ENCODE results near the gene COX6B2.
A peak's percentile ranks its signal among the peaks of the same experiment; 100 is the strongest.

Gene COX6B2

GRCh38 chr19:55379174-55379573 lies 24.7 kb upstream of the COX6B2 start:
- Histone ChIP-seq H3K36me3 (ENCODE audit: control insufficient read depth, insufficient read depth, low read length, severe bottlenecking) (no peaks in the 10 kb centered on the region), H3K4me3 (ENCODE audit: low read length) (no peak overlapping the region), H3K4me1 (ENCODE audit: control insufficient read depth, insufficient read depth, low read length) (peaks cover 3% of the 10 kb centered on the region), H3K27me3 (replicated peaks; ENCODE audit: control insufficient read depth, insufficient read depth, low read length) (peaks cover 14% of the 10 kb centered on the region), H3K9me3 (ENCODE audit: control insufficient read depth, low read length) (no peaks in the 10 kb centered on the region), H3K9ac (ENCODE audit: low read length) (no peak overlapping the region)
- DNase-seq (ENCODE audit: low read depth): no peak

- H3K9ac ChIP-seq (ENCODE audit: low read length): no peak overlapping the region
- no peaks in the 10 kb centered on the region for H3K9me3 ChIP-seq (ENCODE audit: control insufficient read depth, low read length)
- peaks cover 14% of the 10 kb centered on the region for H3K27me3 ChIP-seq (replicated peaks; ENCODE audit: control insufficient read depth, insufficient read depth, low read length)
- no peaks in the 10 kb centered on the region for H3K36me3 ChIP-seq (ENCODE audit: control insufficient read depth, insufficient read depth, low read length, severe bottlenecking)
- H3K4me3 ChIP-seq (ENCODE audit: low read length): no peak overlapping the region
- DNase-seq (ENCODE audit: low read depth): no peak
- H3K4me1 ChIP-seq (ENCODE audit: control insufficient read depth, insufficient read depth, low read length): peaks cover 2% of the 10 kb centered on the region
Observed at GRCh38 chr19:55377356-55378131, 23.0 kb upstream of the COX6B2 start.

- H3K27me3 ChIP-seq (replicated peaks; ENCODE audit: control insufficient read depth, insufficient read depth, low read length): peaks cover 14% of the 10 kb centered on the region
- no peak within 1 kb of the TSS for H3K9ac ChIP-seq (ENCODE audit: low read length)
- no peak within 1 kb of the TSS for H3K4me3 ChIP-seq (ENCODE audit: low read length)
- H3K9me3 ChIP-seq (ENCODE audit: control insufficient read depth, low read length): no peaks in the 10 kb centered on the region
- H3K4me1 ChIP-seq (ENCODE audit: control insufficient read depth, insufficient read depth, low read length): peaks cover 2% of the 10 kb centered on the region
- DNase-seq (ENCODE audit: low read depth): no peak
- no peaks in the 10 kb centered on the region for H3K36me3 ChIP-seq (ENCODE audit: control insufficient read depth, insufficient read depth, low read length, severe bottlenecking)
Observed at GRCh38 chr19:55376241-55376933, 21.9 kb upstream of the COX6B2 start, which contains the start of gene TMEM190. Gene TMEM190 (plus strand): TSS chr19:55376826. CDS start chr19:55376854, 28 bp downstream.

GRCh38 chr19:55373993-55374757 lies 19.7 kb upstream of the COX6B2 start:
- H3K9me3 ChIP-seq (ENCODE audit: control insufficient read depth, low read length): no peaks in the 10 kb centered on the region

GRCh38 chr19:55373306-55373992 lies 18.9 kb upstream of the COX6B2 start:
- Histone ChIP-seq H3K9ac (ENCODE audit: low read length) (no peak overlapping the region), H3K27me3 (replicated peaks; ENCODE audit: control insufficient read depth, insufficient read depth, low read length) (peaks cover 14% of the 10 kb centered on the region), H3K9me3 (ENCODE audit: control insufficient read depth, low read length) (no peaks in the 10 kb centered on the region), H3K4me1 (ENCODE audit: control insufficient read depth, insufficient read depth, low read length) (peaks cover 2% of the 10 kb centered on the region), H3K36me3 (ENCODE audit: control insufficient read depth, insufficient read depth, low read length, severe bottlenecking) (no peaks in the 10 kb centered on the region), H3K4me3 (ENCODE audit: low read length) (no peak overlapping the region)
- no peak for DNase-seq (ENCODE audit: low read depth)

More at GRCh38 chr19:55373993-55374757, 19.7 kb upstream of the COX6B2 start:
- Histone ChIP-seq H3K4me3 (ENCODE audit: low read length) (no peak overlapping the region), H3K9ac (ENCODE audit: low read length) (no peak overlapping the region), H3K36me3 (ENCODE audit: control insufficient read depth, insufficient read depth, low read length, severe bottlenecking) (no peaks in the 10 kb centered on the region), H3K4me1 (ENCODE audit: control insufficient read depth, insufficient read depth, low read length) (peaks cover 2% of the 10 kb centered on the region), H3K27me3 (replicated peaks; ENCODE audit: control insufficient read depth, insufficient read depth, low read length) (peaks cover 14% of the 10 kb centered on the region)
- DNase-seq (ENCODE audit: low read depth): peak; percentile 36

GRCh38 chr19:55372316-55373081 lies 18.0 kb upstream of the COX6B2 start:
- Histone ChIP-seq H3K27me3 (replicated peaks; ENCODE audit: control insufficient read depth, insufficient read depth, low read length) (peaks cover 14% of the 10 kb centered on the region), H3K9ac (ENCODE audit: low read length) (no peak overlapping the region), H3K4me3 (ENCODE audit: low read length) (no peak overlapping the region), H3K9me3 (ENCODE audit: control insufficient read depth, low read length) (no peaks in the 10 kb centered on the region), H3K4me1 (ENCODE audit: control insufficient read depth, insufficient read depth, low read length) (peaks cover 2% of the 10 kb centered on the region), H3K36me3 (ENCODE audit: control insufficient read depth, insufficient read depth, low read length, severe bottlenecking) (no peaks in the 10 kb centered on the region)
- peak; percentile 40 for DNase-seq (ENCODE audit: low read depth)

- peak; percentile 64 for DNase-seq (ENCODE audit: low read depth)
- Histone ChIP-seq H3K9ac (ENCODE audit: low read length) (peak within 1 kb of the TSS; percentile 29), H3K9me3 (ENCODE audit: control insufficient read depth, low read length) (no peaks in the 10 kb centered on the region), H3K4me1 (ENCODE audit: control insufficient read depth, insufficient read depth, low read length) (peaks cover 2% of the 10 kb centered on the region), H3K4me3 (ENCODE audit: low read length) (peak within 1 kb of the TSS; percentile 66), H3K36me3 (ENCODE audit: control insufficient read depth, insufficient read depth, low read length, severe bottlenecking) (no peaks in the 10 kb centered on the region), H3K27me3 (replicated peaks; ENCODE audit: control insufficient read depth, insufficient read depth, low read length) (peaks cover 2% of the 10 kb centered on the region)
Observed at GRCh38 chr19:55370305-55370988, 15.9 kb upstream of the COX6B2 start, which contains the start of gene IL11. Gene IL11 (minus strand): TSS chr19:55370463. CDS start chr19:55370310, 153 bp downstream.

- H3K9ac ChIP-seq (ENCODE audit: low read length): peak overlapping the region; percentile 29
- DNase-seq (ENCODE audit: low read depth): peak; percentile 83
- H3K4me1 ChIP-seq (ENCODE audit: control insufficient read depth, insufficient read depth, low read length): peaks cover 2% of the 10 kb centered on the region
- peak overlapping the region; percentile 66 for H3K4me3 ChIP-seq (ENCODE audit: low read length)
- H3K36me3 ChIP-seq (ENCODE audit: control insufficient read depth, insufficient read depth, low read length, severe bottlenecking): no peaks in the 10 kb centered on the region
- no peaks in the 10 kb centered on the region for H3K9me3 ChIP-seq (ENCODE audit: control insufficient read depth, low read length)
- no peaks in the 10 kb centered on the region for H3K27me3 ChIP-seq (replicated peaks; ENCODE audit: control insufficient read depth, insufficient read depth, low read length)
Observed at GRCh38 chr19:55369653-55370304, 15.3 kb upstream of the COX6B2 start.

GRCh38 chr19:55368701-55369563 lies 14.4 kb upstream of the COX6B2 start:
- Histone ChIP-seq H3K9me3 (ENCODE audit: control insufficient read depth, low read length) (no peaks in the 10 kb centered on the region), H3K4me1 (ENCODE audit: control insufficient read depth, insufficient read depth, low read length) (peaks cover under 1% of the 10 kb centered on the region), H3K9ac (ENCODE audit: low read length) (no peak overlapping the region), H3K4me3 (ENCODE audit: low read length) (no peak overlapping the region), H3K27me3 (replicated peaks; ENCODE audit: control insufficient read depth, insufficient read depth, low read length) (no peaks in the 10 kb centered on the region), H3K36me3 (ENCODE audit: control insufficient read depth, insufficient read depth, low read length, severe bottlenecking) (no peaks in the 10 kb centered on the region)
- peak; percentile 86 for DNase-seq (ENCODE audit: low read depth)
